Measurements from ENCODE around the gene CRABP1.

DNA sequence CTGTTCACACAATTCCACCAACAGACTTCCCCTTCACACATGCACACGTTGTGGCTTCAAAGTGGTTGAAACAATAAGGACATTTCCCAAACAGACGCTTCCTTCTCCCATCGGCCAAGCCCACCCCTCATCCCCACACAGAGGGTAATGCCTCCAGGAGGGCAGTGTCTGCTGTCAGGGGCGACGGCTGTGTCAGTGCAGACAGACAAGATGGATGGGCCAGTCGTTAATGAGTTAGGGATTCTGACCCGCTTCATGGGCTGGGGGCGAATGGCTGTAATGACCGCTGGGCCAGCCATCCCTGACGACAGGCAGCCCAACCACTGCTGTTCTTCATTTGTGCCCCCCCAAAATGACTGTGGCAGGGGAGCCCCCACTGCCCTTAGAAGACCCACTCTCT lies 20.6 kb upstream of the CRABP1 start:
- TF ChIP-seq, protein P1, sequence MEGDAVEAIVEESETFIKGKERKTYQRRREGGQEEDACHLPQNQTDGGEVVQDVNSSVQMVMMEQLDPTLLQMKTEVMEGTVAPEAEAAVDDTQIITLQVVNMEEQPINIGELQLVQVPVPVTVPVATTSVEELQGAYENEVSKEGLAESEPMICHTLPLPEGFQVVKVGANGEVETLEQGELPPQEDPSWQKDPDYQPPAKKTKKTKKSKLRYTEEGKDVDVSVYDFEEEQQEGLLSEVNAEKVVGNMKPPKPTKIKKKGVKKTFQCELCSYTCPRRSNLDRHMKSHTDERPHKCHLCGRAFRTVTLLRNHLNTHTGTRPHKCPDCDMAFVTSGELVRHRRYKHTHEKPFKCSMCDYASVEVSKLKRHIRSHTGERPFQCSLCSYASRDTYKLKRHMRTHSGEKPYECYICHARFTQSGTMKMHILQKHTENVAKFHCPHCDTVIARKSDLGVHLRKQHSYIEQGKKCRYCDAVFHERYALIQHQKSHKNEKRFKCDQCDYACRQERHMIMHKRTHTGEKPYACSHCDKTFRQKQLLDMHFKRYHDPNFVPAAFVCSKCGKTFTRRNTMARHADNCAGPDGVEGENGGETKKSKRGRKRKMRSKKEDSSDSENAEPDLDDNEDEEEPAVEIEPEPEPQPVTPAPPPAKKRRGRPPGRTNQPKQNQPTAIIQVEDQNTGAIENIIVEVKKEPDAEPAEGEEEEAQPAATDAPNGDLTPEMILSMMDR (IDR thresholded peaks at IDR 0.05) = no peak
- TF ChIP-seq POLR2A (IDR thresholded peaks at IDR 0.05) = no peak

Measured in Peyer's patch (tissue), 4 donors.